GM19023 (cell line): ENCODE measurements around the gene VSNL1.

Source experiments
- ATAC-seq: cut with Tn5 transposase; IDR thresholded peaks from one replicate; pipeline ENCODE4 v1.9.1; 2021; ENCODE audit warnings: mild to moderate bottlenecking, moderate library complexity; ENCODE audit not compliant: unreplicated experiment

Gene VSNL1

DNA sequence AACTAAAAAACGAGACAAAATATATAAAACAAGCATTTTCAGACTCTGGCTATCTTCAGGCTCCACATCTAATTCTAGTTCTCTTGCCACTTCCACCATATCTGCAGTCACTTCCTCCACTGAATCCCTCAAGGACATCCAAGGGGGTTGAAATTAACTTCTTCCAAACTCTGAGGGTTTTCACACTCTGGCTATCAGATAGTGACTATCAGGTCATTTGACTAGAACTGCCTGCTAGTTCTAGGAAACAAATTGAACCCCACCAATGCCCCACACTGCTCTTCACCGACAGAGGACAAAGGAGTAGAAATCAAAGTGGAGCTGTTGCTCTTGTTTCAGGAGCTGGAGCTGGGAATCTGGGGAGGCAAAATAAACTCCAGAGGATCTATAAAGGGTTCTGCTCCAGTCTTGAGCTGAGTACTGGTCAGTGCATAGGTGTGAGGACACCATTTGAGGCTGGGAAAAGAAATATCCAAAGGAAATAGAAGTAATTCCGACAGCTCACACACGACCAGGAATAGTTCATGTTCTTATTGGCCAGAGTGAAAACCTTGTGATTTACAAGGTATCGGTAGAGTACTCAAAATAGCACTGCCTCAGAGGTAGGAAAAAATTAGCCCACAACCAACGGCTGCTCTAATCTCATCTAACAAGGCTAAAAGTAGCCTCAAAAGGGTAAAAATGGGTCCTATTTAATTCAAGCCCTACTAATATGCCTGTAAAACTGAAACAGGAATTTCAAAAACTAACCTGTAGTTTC, 141.8 kb downstream of the VSNL1 start:
- ATAC-seq = no peak

DNA sequence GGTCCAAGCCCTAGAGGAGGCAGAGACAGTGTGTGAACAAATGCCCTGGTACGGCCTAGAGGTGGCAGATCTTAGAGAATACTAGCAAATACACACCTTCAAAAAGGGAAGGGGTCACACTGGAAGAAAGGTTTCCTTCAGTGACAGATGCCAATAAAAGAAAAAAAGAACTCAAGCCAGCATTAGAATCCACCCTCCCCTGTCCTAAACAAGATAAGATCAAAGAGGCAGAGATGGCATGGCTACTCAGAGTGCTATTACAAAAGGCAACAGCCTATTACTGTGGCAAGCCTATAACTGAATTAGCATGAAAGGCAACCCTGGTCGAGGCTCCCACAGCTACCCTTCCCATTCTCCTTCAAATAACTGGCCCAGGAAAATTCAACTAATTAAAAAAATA, 143.5 kb downstream of the VSNL1 start:
- no peak for ATAC-seq

DNA sequence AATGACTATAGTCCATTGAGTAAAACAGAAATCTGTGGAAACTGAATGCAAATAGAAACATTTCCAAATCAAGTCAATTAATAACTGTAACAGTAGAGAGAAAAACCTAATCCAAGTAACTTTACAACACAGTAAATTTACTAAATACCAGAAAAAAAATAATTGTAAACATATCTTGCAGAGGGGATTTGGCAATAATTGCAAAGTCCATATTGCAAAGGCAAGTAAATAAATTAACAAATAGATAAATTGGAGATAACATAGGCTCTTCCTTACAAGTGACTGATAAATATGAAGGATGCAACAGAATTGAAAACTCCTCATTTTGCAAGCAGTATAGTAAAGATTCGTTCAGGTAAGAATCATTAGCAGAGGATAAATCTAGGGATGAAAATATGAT, 148.1 kb downstream of the VSNL1 start:
- no peak for ATAC-seq

GRCh38 chr2:17689010-17689409, 148.5 kb downstream of the VSNL1 start:
- no peak for ATAC-seq

GRCh38 chr2:17690776-17691175, 150.3 kb downstream of the VSNL1 start:
- no peak for ATAC-seq
